Mesenchymal stem cell (in vitro differentiated cells and primary cell): ENCODE data around the gene DHH. TPM values are rescaled to one million over a fixed set of nuclear protein-coding genes. Genes with fewer than 3 reads are reported as not detected.

Source experiments
- DNase-seq: peaks from one replicate; pipeline ENCODE4 v3.0.0-alpha.2; 2013
- H2AFZ ChIP-seq: one replicate; pipeline ENCODE4 v1.6.1; 2013; ENCODE audit warnings: low read depth, mild to moderate bottlenecking, control low read depth, inconsistent platforms, low read length, moderate library complexity
- H2AK5ac ChIP-seq: 2 replicates; pipeline ENCODE4 v1.6.1; 2013; ENCODE audit warnings: low read length, moderate library complexity, mild to moderate bottlenecking, inconsistent platforms; ENCODE audit not compliant: severe bottlenecking
- H2BK120ac ChIP-seq: one replicate; pipeline ENCODE4 v1.6.1; 2013; ENCODE audit warnings: low read depth, mild to moderate bottlenecking, inconsistent platforms, low read length, moderate library complexity
- H2BK12ac ChIP-seq, 2 experiments: one replicate each; pipeline ENCODE4 v1.6.1; 2013; ENCODE audit warnings: inconsistent platforms in 2 of 2, low read length in 2 of 2, mild to moderate bottlenecking in 2 of 2, moderate library complexity in 2 of 2, control low read depth in 1 of 2
- H2BK15ac ChIP-seq: one replicate; pipeline ENCODE4 v1.6.1; 2013; ENCODE audit warnings: mild to moderate bottlenecking, low read depth, inconsistent platforms; ENCODE audit not compliant: poor library complexity, severe bottlenecking
- H2BK5ac ChIP-seq: 2 replicates; pipeline ENCODE4 v1.6.1; 2013; ENCODE audit warnings: low read depth, mild to moderate bottlenecking, low read length, control low read depth, inconsistent platforms; ENCODE audit not compliant: poor library complexity, severe bottlenecking
- H3K14ac ChIP-seq, 2 experiments: one replicate each; pipeline ENCODE4 v1.6.1; 2013; ENCODE audit warnings: inconsistent platforms in 2 of 2, low read length in 2 of 2, control low read depth in 1 of 2, mild to moderate bottlenecking in 1 of 2, moderate library complexity in 1 of 2
- H3K18ac ChIP-seq, 2 experiments: one replicate each; pipeline ENCODE4 v1.6.1; 2013; ENCODE audit warnings: inconsistent platforms in 2 of 2, low read length in 2 of 2, control low read depth in 1 of 2, low read depth in 1 of 2, mild to moderate bottlenecking in 1 of 2
- H3K23ac ChIP-seq, 2 experiments: one replicate each; pipeline ENCODE4 v1.6.1; 2013; ENCODE audit warnings: inconsistent platforms in 2 of 2, low read length in 2 of 2, mild to moderate bottlenecking in 2 of 2, moderate library complexity in 2 of 2, control low read depth in 1 of 2
- H3K27ac ChIP-seq: 2 replicates; pipeline ENCODE4 v1.5.1; 2013; ENCODE audit warnings: mild to moderate bottlenecking, moderate library complexity, low read length, control low read depth, inconsistent platforms; ENCODE audit not compliant: poor library complexity, severe bottlenecking
- H3K27me3 ChIP-seq, 2 experiments: 2 replicates each; pipeline versions ENCODE4 v1.6.1 to v1.7.0; 2013; ENCODE audit warnings: low read length in 2 of 2, mild to moderate bottlenecking in 2 of 2, moderate library complexity in 2 of 2, control low read depth in 1 of 2, inconsistent platforms in 1 of 2; ENCODE audit not compliant: control insufficient read depth in 1 of 2, insufficient read depth in 1 of 2
- H3K36me3 ChIP-seq, 2 experiments: 2 replicates each; pipeline versions ENCODE4 v1.6.1 to v1.7.0; 2013; ENCODE audit warnings: low read length in 2 of 2, control low read depth in 1 of 2, inconsistent platforms in 1 of 2, low read depth in 1 of 2, mild to moderate bottlenecking in 1 of 2; ENCODE audit not compliant: insufficient read depth in 2 of 2, control insufficient read depth in 1 of 2
- H3K4ac ChIP-seq, 2 experiments: one replicate each; pipeline ENCODE4 v1.6.1; 2013; ENCODE audit warnings: inconsistent platforms in 2 of 2, low read length in 2 of 2, mild to moderate bottlenecking in 2 of 2, moderate library complexity in 2 of 2, control low read depth in 1 of 2, low read depth in 1 of 2
- H3K4me1 ChIP-seq: 2 replicates; pipeline ENCODE4 v1.6.1; 2013; ENCODE audit warnings: low read depth, low read length, control low read depth; ENCODE audit not compliant: control insufficient read depth, insufficient read depth
- H3K4me2 ChIP-seq: 2 replicates; pipeline ENCODE4 v1.6.1; 2013; ENCODE audit warnings: low read length, mild to moderate bottlenecking, inconsistent platforms; ENCODE audit not compliant: poor library complexity, severe bottlenecking
- H3K4me3 ChIP-seq, 2 experiments: 2 replicates each; pipeline versions ENCODE4 v1.5.1 to v1.7.0; 2013; ENCODE audit warnings: low read length in 2 of 2, mild to moderate bottlenecking in 2 of 2, control low read depth in 1 of 2, low read depth in 1 of 2; ENCODE audit not compliant: insufficient read depth in 1 of 2
- H3K79me1 ChIP-seq: replicated peaks from 2 replicates; pipeline ENCODE4 v1.6.1; 2013; ENCODE audit warnings: mild to moderate bottlenecking, control low read depth, low read length, inconsistent platforms; ENCODE audit not compliant: poor library complexity, severe bottlenecking
- H3K9ac ChIP-seq: 2 replicates; pipeline ENCODE4 v1.7.0; 2013; ENCODE audit warnings: mild to moderate bottlenecking, low read length, moderate library complexity
- H3K9me3 ChIP-seq: 2 replicates; pipeline ENCODE4 v1.7.0; 2013; ENCODE audit warnings: mild to moderate bottlenecking, low read length; ENCODE audit not compliant: control insufficient read depth
- H4K8ac ChIP-seq: one replicate; pipeline ENCODE4 v1.6.1; 2013; ENCODE audit warnings: inconsistent platforms, mild to moderate bottlenecking, low read length, moderate library complexity
- H4K91ac ChIP-seq: one replicate; pipeline ENCODE4 v1.6.1; 2013; ENCODE audit warnings: mild to moderate bottlenecking, low read length, inconsistent platforms
- WGBS: methylation state at CpG from one replicate; pipeline ENCODE4 v1.1.7; 2013; ENCODE audit warnings: mixed read lengths; 5-methylcytosine and 5-hydroxymethylcytosine counted together
- polyA plus RNA-seq, 2 experiments: library from polyadenylated mRNA; stranded (reverse); fragments of 200-250 nt; gene quantifications; one replicate each; pipeline ENCODE4 v1.2.3, GENCODE V29; 2013

The DHH gene
- 0.03 TPM for polyA plus RNA-seq (2013, experiment 1 of 2)
- polyA plus RNA-seq (2013, experiment 2 of 2): not detected

- Histone ChIP-seq H2AFZ (no peak within 1 kb of the TSS), H2BK120ac (no peak within 1 kb of the TSS), H3K36me3 (peaks cover 17 to 29% of the 10 kb centered on the region in 2 experiments), H3K27me3 (peaks cover 60 to 64% of the 10 kb centered on the region in 2 experiments), H4K8ac (no peak within 1 kb of the TSS), H3K4me2 (peak within 1 kb of the TSS; percentile 60), H3K4me1 (peaks cover 33% of the 10 kb centered on the region), H2BK15ac (no peak within 1 kb of the TSS), H2BK12ac (no peak within 1 kb of the TSS), H4K91ac (no peak within 1 kb of the TSS), H3K9ac (no peak within 1 kb of the TSS), H3K27ac (no peak within 1 kb of the TSS), H3K4ac (no peak within 1 kb of the TSS), H3K23ac (peak within 1 kb of the TSS in 1 of 2 experiments; percentile 32), H3K18ac (no peak within 1 kb of the TSS), H3K79me1 (no peaks in the 10 kb centered on the region), H2BK5ac (no peak within 1 kb of the TSS), H3K9me3 (no peaks in the 10 kb centered on the region), H3K4me3 (peak within 1 kb of the TSS; percentile 16 to 53), H2AK5ac (no peak within 1 kb of the TSS), H3K14ac (no peak within 1 kb of the TSS)
- DNase-seq: peak; percentile 21
- 8% methylated on average over 44 of the region's 49 CpGs for WGBS
These were observed at the start of gene DHH for GRCh38 chr12:49094160-49094974. Gene DHH (minus strand): TSS chr12:49094801. CDS start chr12:49094512, 289 bp downstream.

GRCh38 chr12:49144384-49144783 is 49.8 kb upstream of the DHH start:
- H3K4ac ChIP-seq: no peak overlapping the region
- H3K79me1 ChIP-seq: peaks cover 1% of the 10 kb centered on the region
- WGBS: 78% methylated on average over 2 of the region's 2 CpGs

GRCh38 chr12:49138999-49139398 is 44.4 kb upstream of the DHH start:
- no peak overlapping the region for H2AFZ ChIP-seq
- no peaks in the 10 kb centered on the region for H3K9me3 ChIP-seq
- H3K27me3 ChIP-seq: no peaks in the 10 kb centered on the region
- no peaks in the 10 kb centered on the region for H3K4me1 ChIP-seq
- H3K14ac ChIP-seq: no peak overlapping the region
- no peak overlapping the region for H2AK5ac ChIP-seq
- H3K79me1 ChIP-seq: peaks cover 1% of the 10 kb centered on the region
- H3K23ac ChIP-seq: no peak overlapping the region
- no peak overlapping the region for H3K4ac ChIP-seq
- H3K4me2 ChIP-seq: no peak overlapping the region
- no peak overlapping the region for H2BK120ac ChIP-seq
- H4K8ac ChIP-seq: no peak overlapping the region
- no peaks in the 10 kb centered on the region for H3K36me3 ChIP-seq
- H4K91ac ChIP-seq: no peak overlapping the region
- no peak overlapping the region for H2BK15ac ChIP-seq
- H3K9ac ChIP-seq: no peak overlapping the region
- H2BK12ac ChIP-seq: no peak overlapping the region
- DNase-seq: no peak
- H3K4me3 ChIP-seq: no peak overlapping the region
- no peak overlapping the region for H3K18ac ChIP-seq
- WGBS: 88% methylated on average over 1 of the region's 2 CpGs
- no peak overlapping the region for H3K27ac ChIP-seq
- no peak overlapping the region for H2BK5ac ChIP-seq

More at GRCh38 chr12:49144384-49144783, 49.8 kb upstream of the DHH start:
- Histone ChIP-seq H3K4me2 (no peak overlapping the region), H4K8ac (no peak overlapping the region), H3K9me3 (no peaks in the 10 kb centered on the region), H3K23ac (no peak overlapping the region), H3K4me1 (no peaks in the 10 kb centered on the region), H2AK5ac (no peak overlapping the region), H3K9ac (no peak overlapping the region), H4K91ac (no peak overlapping the region), H3K18ac (no peak overlapping the region), H2BK12ac (no peak overlapping the region), H3K36me3 (no peaks in the 10 kb centered on the region), H2AFZ (no peak overlapping the region), H3K4me3 (no peak overlapping the region), H3K14ac (no peak overlapping the region), H2BK120ac (no peak overlapping the region), H3K27ac (no peak overlapping the region), H2BK5ac (no peak overlapping the region), H2BK15ac (no peak overlapping the region), H3K27me3 (no peaks in the 10 kb centered on the region)
- DNase-seq: no peak

GRCh38 chr12:49138587-49138986 is 44.0 kb upstream of the DHH start:
- H3K27ac ChIP-seq: no peak overlapping the region
- no peak for DNase-seq
- H2BK120ac ChIP-seq: no peak overlapping the region
- H2AFZ ChIP-seq: no peak overlapping the region
- H4K91ac ChIP-seq: no peak overlapping the region
- no peak overlapping the region for H3K9ac ChIP-seq
- H3K9me3 ChIP-seq: no peaks in the 10 kb centered on the region
- H2AK5ac ChIP-seq: no peak overlapping the region
- H3K18ac ChIP-seq: no peak overlapping the region
- no peaks in the 10 kb centered on the region for H3K27me3 ChIP-seq
- no peak overlapping the region for H3K4me3 ChIP-seq
- H3K4me2 ChIP-seq: no peak overlapping the region
- H3K79me1 ChIP-seq: peaks cover under 1% of the 10 kb centered on the region
- H4K8ac ChIP-seq: no peak overlapping the region
- H3K4ac ChIP-seq: no peak overlapping the region
- no peak overlapping the region for H2BK12ac ChIP-seq
- no peak overlapping the region for H2BK15ac ChIP-seq
- 93% methylated on average over 2 of the region's 2 CpGs for WGBS
- no peaks in the 10 kb centered on the region for H3K36me3 ChIP-seq
- H3K14ac ChIP-seq: no peak overlapping the region
- H3K4me1 ChIP-seq: no peaks in the 10 kb centered on the region
- H3K23ac ChIP-seq: no peak overlapping the region
- no peak overlapping the region for H2BK5ac ChIP-seq
